ENCODE results near the gene KMT2B. TPM values are rescaled to one million over a fixed set of nuclear protein-coding genes. Genes with fewer than 3 reads are reported as not detected.

The KMT2B gene
- total RNA-seq, 1 experiment from 2014 or later = 32.2 TPM

GRCh38 chr19:35742121-35742724 lies 24.4 kb downstream of the KMT2B start, which contains the start of gene IGFLR1:
Gene IGFLR1 (minus strand): TSS chr19:35742452. CDS start chr19:35741180, 1,272 bp downstream.
- CTCF ChIA-PET = no interaction called here
- Histone ChIP-seq H3K4me1 (replicated peaks; ENCODE audit: insufficient read depth) (peaks cover 18% of the 10 kb centered on the region; the same call in 1 of the 2 replicates), H3K9me3 (ENCODE audit: insufficient read depth, low read depth) (no peaks in the 10 kb centered on the region), H2AFZ (no peak within 1 kb of the TSS), H3K9me2 (ENCODE audit: insufficient read depth) (no peaks in the 10 kb centered on the region), H3F3A (ENCODE audit: insufficient read depth, low read depth) (peaks cover 21% of the 10 kb centered on the region; the same call in 1 of the 2 replicates), H3K27ac (no peak within 1 kb of the TSS), H3K4me2 (no peak within 1 kb of the TSS), H3K27me3 (ENCODE audit: insufficient read depth, low read depth) (no peaks in the 10 kb centered on the region), H3K36me3 (ENCODE audit: low read depth) (no peaks in the 10 kb centered on the region), H4K20me1 (ENCODE audit: insufficient read depth) (no peaks in the 10 kb centered on the region), H3K79me2 (ENCODE audit: low read depth) (peaks cover 14% of the 10 kb centered on the region), H3K4me3 (no peak within 1 kb of the TSS)
- no TSS peak for BruUV-seq (replicated peaks)
- intact Hi-C loops (cut with micrococcal nuclease; ENCODE audit: unreplicated experiment) = loop anchor here (10.0 kb wide), 2 partner anchors 163 to 253 kb away; partner anchors contain the start of genes HCST, NFKBID, SDHAF1 and TYROBP
- POLR2A ChIA-PET (ENCODE audit: unreplicated experiment) = no interaction called here
- no peak for DNase-seq
- no peak for TF ChIP-seq CTCF (conservative IDR thresholded peaks at IDR 0.05)
- no peak for TF ChIP-seq EZH2 (IDR thresholded peaks at IDR 0.05; ENCODE audit: low read depth)

GRCh38 chr19:35743640-35744429 lies 26.0 kb downstream of the KMT2B start:
- Histone ChIP-seq H3K36me3 (ENCODE audit: low read depth) (no peaks in the 10 kb centered on the region), H4K20me1 (ENCODE audit: insufficient read depth) (no peaks in the 10 kb centered on the region), H2AFZ (no peak overlapping the region), H3K79me2 (ENCODE audit: low read depth) (peaks cover 19% of the 10 kb centered on the region), H3K27ac (no peak overlapping the region), H3F3A (ENCODE audit: insufficient read depth, low read depth) (peaks cover 24% of the 10 kb centered on the region), H3K9me2 (ENCODE audit: insufficient read depth) (no peaks in the 10 kb centered on the region), H3K4me3 (peak overlapping the region; percentile 97; the same call in 1 of the 2 replicates), H3K4me2 (peak overlapping the region; percentile 94), H3K4me1 (replicated peaks; ENCODE audit: insufficient read depth) (peaks cover 24% of the 10 kb centered on the region; the same call in 1 of the 2 replicates), H3K27me3 (ENCODE audit: insufficient read depth, low read depth) (no peaks in the 10 kb centered on the region), H3K9me3 (ENCODE audit: insufficient read depth, low read depth) (no peaks in the 10 kb centered on the region)
- BruUV-seq (replicated peaks) = no TSS peak
- no peak for DNase-seq
- ChIA-PET POLR2A (ENCODE audit: unreplicated experiment) (no interaction called here), CTCF (interaction anchor here (0.7 kb wide), 1 partner anchor 69 kb away, joined by 5 read pairs; no protein-coding TSS in a partner anchor)
- TF ChIP-seq EZH2 (IDR thresholded peaks at IDR 0.05; ENCODE audit: low read depth) (no peak), CTCF (conservative IDR thresholded peaks at IDR 0.05) (no peak)
- intact Hi-C loops (cut with micrococcal nuclease; ENCODE audit: unreplicated experiment) = loop anchor here (2.0 to 10.0 kb wide), 3 partner anchors 27 to 251 kb away; partner anchors contain the start of genes HCST, NFKBID, SDHAF1 and TYROBP

Measured in PC-9 (cell line).